PC-9 (cell line): ENCODE data around the gene ERBB4. TPM values are rescaled to one million over a fixed set of nuclear protein-coding genes. Genes with fewer than 3 reads are reported as not detected.

Experiments
- BruUV-seq: library from RNA; stranded (reverse); fragments of 400-500 nt; replicated peaks from 2 replicates; lab custom pipeline; 2021; lab: Mats Ljungman, UMichigan
- CTCF ChIA-PET: fragments of 300-600 bp; sonication (Branson Sonifier 250); formaldehyde crosslinking; loops from one replicate; lab custom pipeline; 2022; ENCODE audit warnings: antibody characterized with exemption; lab: Charles Lee
- POLR2A ChIA-PET: fragments of 300-600 bp; sonication (Branson Sonifier 250); formaldehyde crosslinking; loops from one replicate; lab custom pipeline; 2022; ENCODE audit warnings: antibody characterized with exemption; ENCODE audit not compliant: unreplicated experiment; lab: Charles Lee
- DNase-seq, 2 experiments: peaks; one replicate each; pipeline versions ENCODE4 v3.0.0 to v3.0.0-alpha.2; 2015 to 2022; ENCODE audit warnings: mixed read lengths in 1 of 2
- H2AFZ ChIP-seq: fragments of 200-600 bp; sonication (generic); 2 replicates; pipeline ENCODE4 v1.8.1; 2017; ENCODE audit warnings: antibody characterized with exemption
- H3F3A ChIP-seq: fragments of 200-600 bp; sonication (generic); 2 replicates; pipeline ENCODE4 v1.8.1; 2017; ENCODE audit warnings: antibody characterized with exemption, mild to moderate bottlenecking, low read depth; ENCODE audit not compliant: insufficient read depth
- H3K27ac ChIP-seq: fragments of 200-600 bp; sonication (generic); 2 replicates; pipeline ENCODE4 v1.6.1; 2016; ENCODE audit warnings: mixed run types
- H3K27me3 ChIP-seq: fragments of 200-600 bp; sonication (generic); 2 replicates; pipeline ENCODE4 v1.6.1; 2016; ENCODE audit warnings: low read depth, mixed run types; ENCODE audit not compliant: insufficient read depth
- H3K36me3 ChIP-seq: fragments of 200-600 bp; sonication (generic); 2 replicates; pipeline ENCODE4 v1.6.1; 2016; ENCODE audit warnings: low read depth, mixed run types
- H3K4me1 ChIP-seq: fragments of 200-600 bp; sonication (generic); replicated peaks from 2 replicates; pipeline ENCODE4 v1.6.1; 2016; ENCODE audit warnings: mixed run types; ENCODE audit not compliant: insufficient read depth
- H3K4me2 ChIP-seq: fragments of 200-600 bp; sonication (generic); 2 replicates; pipeline ENCODE4 v1.6.1; 2017; ENCODE audit warnings: mixed run types
- H3K4me3 ChIP-seq: fragments of 200-600 bp; sonication (generic); 2 replicates; pipeline ENCODE4 v1.6.1; 2016; ENCODE audit warnings: mixed run types
- H3K79me2 ChIP-seq: fragments of 200-600 bp; sonication (generic); 2 replicates; pipeline ENCODE4 v1.6.1; 2017; ENCODE audit warnings: low read depth, mixed run types
- H3K9me2 ChIP-seq: fragments of 200-600 bp; sonication (generic); 2 replicates; pipeline ENCODE4 v1.8.1; 2017; ENCODE audit warnings: mild to moderate bottlenecking; ENCODE audit not compliant: insufficient read depth
- H3K9me3 ChIP-seq: fragments of 200-600 bp; sonication (generic); 2 replicates; pipeline ENCODE4 v1.8.1; 2016; ENCODE audit warnings: low read depth; ENCODE audit not compliant: insufficient read depth
- H4K20me1 ChIP-seq: fragments of 200-600 bp; sonication (generic); 2 replicates; pipeline ENCODE4 v1.8.1; 2017; ENCODE audit not compliant: insufficient read depth
- EZH2 ChIP-seq: fragments of 200-600 bp; sonication (generic); IDR thresholded peaks from 2 replicates; pipeline ENCODE4 v1.8.0; 2017; ENCODE audit warnings: antibody characterized with exemption, low read depth
- intact Hi-C: fragments of 100-400 bp; cut with micrococcal nuclease; formaldehyde crosslinking; loops from one replicate; pipeline ENCODE4 v1.10.0; 2022; ENCODE audit not compliant: unreplicated experiment
- total RNA-seq: library from RNA; stranded (reverse); gene quantifications from 2 replicates; pipeline ENCODE4 v1.2.3, GENCODE V29; 2021
- TF ChIP-seq, protein P1 (sequence below): fragments of 200-600 bp; sonication (generic); conservative IDR thresholded peaks from 2 replicates; pipeline ENCODE4 v1.6.1; 2017; ENCODE audit warnings: mixed run types, antibody characterized with exemption, mild to moderate bottlenecking, moderate library complexity

Gene ERBB4
- total RNA-seq, 1 experiment from 2014 or later: not detected

DNA sequence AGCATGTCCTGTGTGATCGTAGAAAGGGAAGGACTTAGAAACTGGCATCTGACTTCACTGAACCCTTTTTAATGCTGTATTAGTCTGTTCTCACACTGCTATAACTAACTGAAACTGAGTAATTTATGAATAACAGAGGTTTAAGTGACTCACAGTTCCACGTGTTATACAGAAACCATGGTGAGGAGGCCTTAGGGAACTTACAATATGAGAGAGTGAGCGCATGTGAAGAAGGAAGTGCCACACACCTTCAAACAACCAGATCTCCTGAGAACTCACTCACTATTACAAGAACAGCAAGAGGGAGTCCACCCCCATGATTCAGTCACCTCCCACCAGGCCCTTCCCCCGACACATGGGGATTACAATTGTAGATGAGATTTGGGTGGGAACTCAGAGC lies 1170.9 kb downstream of the ERBB4 start:
- POLR2A ChIA-PET: no interaction called here
- BruUV-seq: no TSS peak
- H3K79me2 ChIP-seq: no peaks in the 10 kb centered on the region
- no peak overlapping the region for H3K4me3 ChIP-seq
- CTCF ChIA-PET: no interaction called here
- H4K20me1 ChIP-seq: no peaks in the 10 kb centered on the region
- intact Hi-C loops: no loop called here
- no peaks in the 10 kb centered on the region for H3K27me3 ChIP-seq
- no peaks in the 10 kb centered on the region for H3K4me1 ChIP-seq
- TF ChIP-seq, protein P1, sequence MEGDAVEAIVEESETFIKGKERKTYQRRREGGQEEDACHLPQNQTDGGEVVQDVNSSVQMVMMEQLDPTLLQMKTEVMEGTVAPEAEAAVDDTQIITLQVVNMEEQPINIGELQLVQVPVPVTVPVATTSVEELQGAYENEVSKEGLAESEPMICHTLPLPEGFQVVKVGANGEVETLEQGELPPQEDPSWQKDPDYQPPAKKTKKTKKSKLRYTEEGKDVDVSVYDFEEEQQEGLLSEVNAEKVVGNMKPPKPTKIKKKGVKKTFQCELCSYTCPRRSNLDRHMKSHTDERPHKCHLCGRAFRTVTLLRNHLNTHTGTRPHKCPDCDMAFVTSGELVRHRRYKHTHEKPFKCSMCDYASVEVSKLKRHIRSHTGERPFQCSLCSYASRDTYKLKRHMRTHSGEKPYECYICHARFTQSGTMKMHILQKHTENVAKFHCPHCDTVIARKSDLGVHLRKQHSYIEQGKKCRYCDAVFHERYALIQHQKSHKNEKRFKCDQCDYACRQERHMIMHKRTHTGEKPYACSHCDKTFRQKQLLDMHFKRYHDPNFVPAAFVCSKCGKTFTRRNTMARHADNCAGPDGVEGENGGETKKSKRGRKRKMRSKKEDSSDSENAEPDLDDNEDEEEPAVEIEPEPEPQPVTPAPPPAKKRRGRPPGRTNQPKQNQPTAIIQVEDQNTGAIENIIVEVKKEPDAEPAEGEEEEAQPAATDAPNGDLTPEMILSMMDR: no peak
- no peak for TF ChIP-seq EZH2
- H3K4me2 ChIP-seq: no peak overlapping the region
- H3K9me3 ChIP-seq: no peaks in the 10 kb centered on the region
- DNase-seq: no peak
- no peak overlapping the region for H3K27ac ChIP-seq
- H3K36me3 ChIP-seq: no peaks in the 10 kb centered on the region
- no peaks in the 10 kb centered on the region for H3F3A ChIP-seq
- H2AFZ ChIP-seq: no peak overlapping the region
- H3K9me2 ChIP-seq: no peaks in the 10 kb centered on the region

DNA sequence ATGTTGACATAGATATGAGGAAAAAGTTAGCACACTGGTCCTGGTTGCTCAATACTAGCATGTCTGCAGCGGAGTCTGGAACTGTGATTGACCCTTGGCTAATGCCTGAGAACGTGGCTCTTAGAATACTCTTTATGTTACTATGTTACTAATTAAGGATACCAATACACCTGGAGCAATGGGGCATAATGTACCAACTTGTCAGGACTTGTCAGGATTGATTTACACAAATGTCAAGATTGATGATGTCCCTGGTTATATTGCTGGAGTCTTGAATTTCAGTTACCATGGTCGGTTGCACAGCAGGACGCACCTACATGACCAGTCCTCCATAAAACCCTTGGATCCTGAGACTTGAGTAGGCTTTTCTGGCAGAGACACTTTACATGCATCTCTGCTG lies 1171.3 kb downstream of the ERBB4 start:
- BruUV-seq: no TSS peak
- H2AFZ ChIP-seq: no peak overlapping the region

DNA sequence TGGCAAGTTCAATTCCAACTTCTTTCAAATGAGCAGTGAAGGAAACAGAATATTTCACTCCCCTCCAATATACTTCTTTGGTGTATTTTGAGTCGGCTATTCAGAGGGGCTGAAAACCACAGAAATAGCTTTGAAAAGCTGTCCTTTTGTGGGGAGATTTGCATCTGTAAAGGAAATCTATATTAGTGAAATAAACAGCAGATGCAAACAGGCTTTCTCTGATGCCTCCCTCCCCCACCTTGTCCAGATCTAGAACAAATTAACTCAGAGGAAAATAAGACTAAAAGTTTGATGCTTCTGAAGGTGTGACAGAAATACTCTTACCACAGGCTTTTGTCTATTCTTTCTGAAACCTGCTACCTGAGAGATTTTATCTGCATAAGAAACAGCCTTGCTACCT lies 1173.7 kb downstream of the ERBB4 start:
- H3F3A ChIP-seq: no peaks in the 10 kb centered on the region
- intact Hi-C loops: no loop called here
- ChIA-PET POLR2A (no interaction called here), CTCF (no interaction called here)
- H3K27me3 ChIP-seq: no peaks in the 10 kb centered on the region
- no peak overlapping the region for H3K4me2 ChIP-seq
- TF ChIP-seq, protein P1: no peak
- no peak for TF ChIP-seq EZH2
- no peak overlapping the region for H2AFZ ChIP-seq
- no peaks in the 10 kb centered on the region for H3K36me3 ChIP-seq
- H3K4me1 ChIP-seq: no peaks in the 10 kb centered on the region
- no peaks in the 10 kb centered on the region for H3K79me2 ChIP-seq
- no peak for DNase-seq
- no peaks in the 10 kb centered on the region for H3K9me3 ChIP-seq
- BruUV-seq: no TSS peak
- no peak overlapping the region for H3K4me3 ChIP-seq
- H4K20me1 ChIP-seq: no peaks in the 10 kb centered on the region
- no peaks in the 10 kb centered on the region for H3K9me2 ChIP-seq
- H3K27ac ChIP-seq: no peak overlapping the region

More for the DNA sequence above, 1171.3 kb downstream of the ERBB4 start:
- no peaks in the 10 kb centered on the region for H3F3A ChIP-seq
- no peaks in the 10 kb centered on the region for H3K36me3 ChIP-seq
- no peaks in the 10 kb centered on the region for H3K4me1 ChIP-seq
- no peak overlapping the region for H3K27ac ChIP-seq
- no peak overlapping the region for H3K4me3 ChIP-seq
- no peaks in the 10 kb centered on the region for H3K27me3 ChIP-seq
- intact Hi-C loops: no loop called here
- no peaks in the 10 kb centered on the region for H3K9me3 ChIP-seq
- H4K20me1 ChIP-seq: no peaks in the 10 kb centered on the region
- no peaks in the 10 kb centered on the region for H3K79me2 ChIP-seq
- ChIA-PET CTCF (no interaction called here), POLR2A (no interaction called here)
- TF ChIP-seq EZH2: no peak
- TF ChIP-seq, protein P1: no peak
- no peaks in the 10 kb centered on the region for H3K9me2 ChIP-seq
- no peak for DNase-seq
- no peak overlapping the region for H3K4me2 ChIP-seq
